Neuronal stem cell (in vitro differentiated cells): Measurements from ENCODE around the gene AGBL4.

Experiments
- DNase-seq: peaks from one replicate; pipeline ENCODE4 v3.0.0-alpha.2; 2013; ENCODE audit warnings: low spot score
- H2AFZ ChIP-seq: one replicate; pipeline ENCODE4 v1.6.1; 2013; ENCODE audit warnings: mild to moderate bottlenecking, low read length, inconsistent platforms
- H2AK5ac ChIP-seq: 2 replicates; pipeline ENCODE4 v1.6.1; 2013; ENCODE audit warnings: low read depth, mild to moderate bottlenecking, inconsistent platforms, low read length, moderate library complexity, mixed read lengths
- H2BK120ac ChIP-seq: 2 replicates; pipeline ENCODE4 v1.6.1; 2013; ENCODE audit warnings: low read depth, mild to moderate bottlenecking, inconsistent platforms, low read length, moderate library complexity, mixed read lengths
- H2BK12ac ChIP-seq: one replicate; pipeline ENCODE4 v1.6.1; 2013; ENCODE audit warnings: low read length, inconsistent platforms
- H2BK15ac ChIP-seq: 2 replicates; pipeline ENCODE4 v1.6.1; 2013; ENCODE audit warnings: mild to moderate bottlenecking, low read length, inconsistent platforms, mixed read lengths
- H2BK5ac ChIP-seq: one replicate; pipeline ENCODE4 v1.6.1; 2013; ENCODE audit warnings: inconsistent platforms, mild to moderate bottlenecking, low read length, moderate library complexity
- H3K14ac ChIP-seq: one replicate; pipeline ENCODE4 v1.6.1; 2013; ENCODE audit warnings: low read length, inconsistent platforms
- H3K18ac ChIP-seq: 2 replicates; pipeline ENCODE4 v1.6.1; 2013; ENCODE audit warnings: low read length, inconsistent platforms
- H3K23ac ChIP-seq: 2 replicates; pipeline ENCODE4 v1.6.1; 2013; ENCODE audit warnings: low read depth, mild to moderate bottlenecking, mixed read lengths, low read length, inconsistent platforms; ENCODE audit not compliant: poor library complexity
- H3K27ac ChIP-seq: replicated peaks from 3 replicates; pipeline ENCODE4 v1.5.1; 2013; ENCODE audit warnings: low read length, inconsistent platforms
- H3K27me3 ChIP-seq, 3 experiments: 2 replicates each; pipeline ENCODE4 v1.6.1; 2013; ENCODE audit warnings: low read length in 3 of 3, mild to moderate bottlenecking in 2 of 3, inconsistent platforms in 1 of 3, low read depth in 1 of 3, mixed read lengths in 1 of 3, moderate library complexity in 1 of 3; ENCODE audit not compliant: control insufficient read depth in 3 of 3, insufficient read depth in 3 of 3
- H3K36me3 ChIP-seq, 2 donors: replicated peaks in 1 of 2; 2 replicates each; pipeline ENCODE4 v1.6.1; 2013; ENCODE audit warnings: low read length in 2 of 2; ENCODE audit not compliant: control insufficient read depth in 2 of 2, insufficient read depth in 2 of 2
- H3K4ac ChIP-seq: 2 replicates; pipeline ENCODE4 v1.6.1; 2013; ENCODE audit warnings: inconsistent platforms, mild to moderate bottlenecking, low read length, moderate library complexity
- H3K4me1 ChIP-seq, 2 donors: 1 replicate in 1 of 2; 2 replicates in 1 of 2; pipeline ENCODE4 v1.6.1; 2013; ENCODE audit warnings: low read length in 2 of 2, low read depth in 1 of 2; ENCODE audit not compliant: control insufficient read depth in 2 of 2, insufficient read depth in 1 of 2
- H3K4me2 ChIP-seq: one replicate; pipeline ENCODE4 v1.6.1; 2013; ENCODE audit warnings: mild to moderate bottlenecking, low read length, inconsistent platforms; ENCODE audit not compliant: insufficient read depth, poor library complexity, severe bottlenecking
- H3K4me3 ChIP-seq, 2 donors: 2 replicates each; pipeline ENCODE4 v1.5.1; 2013; ENCODE audit warnings: low read length in 2 of 2, mild to moderate bottlenecking in 2 of 2, inconsistent platforms in 1 of 2, moderate library complexity in 1 of 2
- H3K79me1 ChIP-seq: one replicate; pipeline ENCODE4 v1.6.1; 2013; ENCODE audit warnings: low read depth, mild to moderate bottlenecking, inconsistent platforms, low read length, moderate library complexity
- H3K9ac ChIP-seq: one replicate; pipeline ENCODE4 v1.6.1; 2013; ENCODE audit warnings: mild to moderate bottlenecking, low read depth, low read length, inconsistent platforms; ENCODE audit not compliant: poor library complexity
- H3K9me3 ChIP-seq, 2 donors: replicated peaks in 1 of 2; 2 replicates each; pipeline versions ENCODE3 to v1.6.1; 2013; ENCODE audit warnings: low read length in 2 of 2, mild to moderate bottlenecking in 2 of 2, inconsistent platforms in 1 of 2, low read depth in 1 of 2, mixed read lengths in 1 of 2, moderate library complexity in 1 of 2; ENCODE audit not compliant: control insufficient read depth in 2 of 2, insufficient read depth in 1 of 2
- H4K8ac ChIP-seq: one replicate; pipeline ENCODE4 v1.6.1; 2013; ENCODE audit warnings: low read depth, mild to moderate bottlenecking, inconsistent platforms, low read length, moderate library complexity
- H4K91ac ChIP-seq: one replicate; pipeline ENCODE4 v1.6.1; 2013; ENCODE audit warnings: low read length, low read depth, mild to moderate bottlenecking, inconsistent platforms; ENCODE audit not compliant: poor library complexity
- WGBS, 2 donors: extraction: QIAGEN DNeasy Blood & Tissue Kit; methylation state at CpG; one replicate each; pipeline ENCODE4 v1.1.7; 2013; ENCODE audit warnings: missing lambda C conversion rate in 2 of 2, mixed read lengths in 1 of 2; ENCODE audit not compliant: insufficient read length in 2 of 2, insufficient replicate concordance in 1 of 2; ENCODE audit errors: extremely low coverage in 2 of 2; 5-methylcytosine and 5-hydroxymethylcytosine counted together

Gene AGBL4

DNA sequence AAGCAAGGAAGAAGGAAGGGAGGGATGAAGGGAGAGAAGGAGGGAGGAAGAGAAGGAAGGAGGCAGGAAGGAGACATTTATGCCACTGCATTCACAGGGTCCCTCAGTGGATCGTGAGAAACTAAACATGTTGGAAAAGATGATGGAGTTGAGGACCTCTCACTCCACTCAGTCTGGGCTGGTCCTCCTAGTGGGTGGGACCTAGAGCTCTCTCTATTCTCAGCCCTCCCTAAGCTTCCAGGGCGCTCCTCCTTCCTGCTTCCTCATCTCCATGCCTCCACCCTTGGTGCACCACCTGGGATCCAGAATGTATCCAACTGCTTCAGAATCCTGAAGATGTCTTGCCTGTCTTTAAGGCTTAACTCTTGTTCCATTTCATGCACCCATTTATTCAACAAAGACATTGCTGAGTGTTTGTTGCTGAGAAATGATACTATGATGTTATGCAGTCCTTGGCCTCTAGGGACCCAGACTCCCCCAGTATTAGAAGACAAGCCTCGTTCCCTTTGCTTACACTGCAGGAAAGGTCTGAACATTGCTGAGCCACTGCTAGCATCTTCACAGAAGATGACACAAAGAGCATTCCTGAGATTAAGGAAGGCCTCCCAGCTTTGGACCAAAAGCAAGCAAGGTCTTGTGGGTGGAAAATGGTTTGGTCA lies 1335.5 kb downstream of the AGBL4 start:
- no peak overlapping the region for H2BK120ac ChIP-seq
- H3K27me3 ChIP-seq, result peaks cover 0 to 24% (median 0%) of the 10 kb centered on the region in 3 experiments
- no peak overlapping the region for H2AK5ac ChIP-seq
- no peak overlapping the region for H3K4ac ChIP-seq
- DNase-seq, result no peak
- H3K36me3 ChIP-seq, result no peaks in the 10 kb centered on the region
- no peak overlapping the region for H4K8ac ChIP-seq
- no peak overlapping the region for H3K27ac ChIP-seq
- no peak overlapping the region for H2BK15ac ChIP-seq
- no peak overlapping the region for H3K4me3 ChIP-seq
- H3K23ac ChIP-seq, result no peak overlapping the region
- no peak overlapping the region for H2AFZ ChIP-seq
- H3K18ac ChIP-seq, result no peak overlapping the region
- H3K14ac ChIP-seq, result no peak overlapping the region
- H4K91ac ChIP-seq, result no peak overlapping the region
- no CpG with 5 or more reads among the region's 3 CpGs for WGBS, 2 donors
- no peak overlapping the region for H2BK5ac ChIP-seq
- no peaks in the 10 kb centered on the region for H3K79me1 ChIP-seq
- no peak overlapping the region for H2BK12ac ChIP-seq
- H3K9me3 ChIP-seq, result no peaks in the 10 kb centered on the region
- peaks cover 2 to 17% of the 10 kb centered on the region in 2 donors for H3K4me1 ChIP-seq
- H3K4me2 ChIP-seq, result no peak overlapping the region
- no peak overlapping the region for H3K9ac ChIP-seq

GRCh38 chr1:48687282-48688045 lies 1336.3 kb downstream of the AGBL4 start:
- Histone ChIP-seq H2AK5ac (no peak overlapping the region), H3K79me1 (no peaks in the 10 kb centered on the region), H2BK15ac (no peak overlapping the region), H2BK12ac (no peak overlapping the region), H4K91ac (no peak overlapping the region), H4K8ac (no peak overlapping the region), H2BK5ac (no peak overlapping the region), H3K4me3 (no peak overlapping the region), H3K4me2 (no peak overlapping the region), H3K14ac (no peak overlapping the region), H3K9ac (no peak overlapping the region), H3K36me3 (no peaks in the 10 kb centered on the region), H3K18ac (peak overlapping the region; percentile 23), H3K27ac (no peak overlapping the region), H3K23ac (no peak overlapping the region), H3K4ac (no peak overlapping the region), H3K4me1 (peaks cover 2 to 17% of the 10 kb centered on the region in 2 donors), H2BK120ac (no peak overlapping the region), H3K27me3 (peaks cover 0 to 17% (median 0%) of the 10 kb centered on the region in 3 experiments), H3K9me3 (no peaks in the 10 kb centered on the region), H2AFZ (peak overlapping the region; percentile 21)
- no CpG with 5 or more reads among the region's 13 CpGs for WGBS, 2 donors
- DNase-seq, result no peak

GRCh38 chr1:48686159-48686558 lies 1337.6 kb downstream of the AGBL4 start:
- Histone ChIP-seq H2BK15ac (no peak overlapping the region), H3K36me3 (no peaks in the 10 kb centered on the region), H3K18ac (no peak overlapping the region), H3K9ac (no peak overlapping the region), H3K4me3 (no peak overlapping the region), H3K4me2 (no peak overlapping the region), H2BK120ac (no peak overlapping the region), H4K8ac (no peak overlapping the region), H3K23ac (no peak overlapping the region), H3K27me3 (peaks cover 0 to 13% (median 0%) of the 10 kb centered on the region in 3 experiments), H3K27ac (no peak overlapping the region), H3K9me3 (no peaks in the 10 kb centered on the region), H3K79me1 (no peaks in the 10 kb centered on the region), H3K4ac (no peak overlapping the region), H2AFZ (no peak overlapping the region), H3K14ac (no peak overlapping the region), H3K4me1 (peaks cover 2 to 17% of the 10 kb centered on the region in 2 donors), H2AK5ac (no peak overlapping the region), H4K91ac (no peak overlapping the region), H2BK12ac (no peak overlapping the region), H2BK5ac (no peak overlapping the region)
- no peak for DNase-seq
- no CpG with 5 or more reads among the region's 5 CpGs for WGBS, 2 donors

GRCh38 chr1:48684381-48684780 lies 1339.4 kb downstream of the AGBL4 start:
- Histone ChIP-seq H3K79me1 (no peaks in the 10 kb centered on the region), H3K23ac (no peak overlapping the region), H3K27ac (peak overlapping the region; percentile 18), H3K9me3 (no peaks in the 10 kb centered on the region), H4K8ac (no peak overlapping the region), H2AFZ (no peak overlapping the region), H2BK12ac (no peak overlapping the region), H3K4ac (no peak overlapping the region), H2AK5ac (no peak overlapping the region), H3K14ac (no peak overlapping the region), H2BK120ac (no peak overlapping the region), H3K27me3 (peaks cover 0 to 13% (median 0%) of the 10 kb centered on the region in 3 experiments), H3K4me3 (no peak overlapping the region), H3K9ac (no peak overlapping the region), H2BK15ac (no peak overlapping the region), H2BK5ac (no peak overlapping the region), H3K4me2 (no peak overlapping the region), H3K18ac (no peak overlapping the region), H3K4me1 (peaks cover 2 to 17% of the 10 kb centered on the region in 2 donors), H3K36me3 (no peaks in the 10 kb centered on the region), H4K91ac (no peak overlapping the region)
- peak; percentile 33 for DNase-seq
- no CpG with 5 or more reads among the region's 4 CpGs for WGBS, 2 donors
